Ovary (tissue), 9 donors: ENCODE data around the gene CIB1. TPM values are rescaled to one million over a fixed set of nuclear protein-coding genes. Genes with fewer than 3 reads are reported as not detected.
A peak's percentile ranks its signal among the peaks of the same experiment; 100 is the strongest.
"Not testable (repeated sequence)": the region's sequence is repeated elsewhere in the genome, so short reads cannot be mapped to it uniquely, and the experiment has no call there.

Experiments
- DNase-seq, 5 donors: peaks; one replicate each; pipeline ENCODE4 v3.0.0-alpha.2; 2019 to 2020
- H3K27ac ChIP-seq, 2 donors: fragments of 200-600 bp; one replicate each; pipeline versions ENCODE4 v1.5.1 to v1.8.0; 2019 to 2022
- H3K27me3 ChIP-seq: fragments of 200-600 bp; one replicate; pipeline ENCODE4 v1.8.0; 2022
- H3K36me3 ChIP-seq: fragments of 200-600 bp; sonication (generic); one replicate; pipeline ENCODE4 v1.5.1; 2019
- H3K4me1 ChIP-seq: one replicate; pipeline ENCODE4 v1.8.1; 2013; ENCODE audit warnings: mild to moderate bottlenecking, moderate library complexity; ENCODE audit not compliant: insufficient read depth
- H3K4me3 ChIP-seq: fragments of 200-600 bp; sonication (generic); one replicate; pipeline ENCODE4 v1.5.1; 2017
- H3K9me3 ChIP-seq, 2 donors: fragments of 200-600 bp in 1 of 2; sonication (generic) in 1 of 2; one replicate each; pipeline versions ENCODE4 v1.5.1 to v1.8.1; 2013 to 2019; ENCODE audit warnings: mild to moderate bottlenecking in 1 of 2, moderate library complexity in 1 of 2
- EP300 ChIP-seq: sonication (generic); formaldehyde crosslinking; IDR thresholded peaks from one replicate; pipeline ENCODE4 v1.6.1; 2017; ENCODE audit warnings: antibody characterized with exemption
- POLR2A ChIP-seq: fragments of 450-650 bp; IDR thresholded peaks from one replicate; pipeline ENCODE4 v1.6.1; 2017; ENCODE audit warnings: antibody characterized with exemption, mild to moderate bottlenecking, moderate library complexity
- WGBS, 3 donors: extraction: QIAGEN DNeasy Blood & Tissue Kit in 1 of 3; methylation state at CpG; one replicate each; pipeline versions ENCODE4 v1.1.5 to v1.1.7; 2013 to 2017; 5-methylcytosine and 5-hydroxymethylcytosine counted together
- intact Hi-C, 4 donors: fragments of 100-400 bp; cut with DNase I; formaldehyde crosslinking; loops; one replicate each; pipeline versions ENCODE4 v1.11.0 to v1.15.1; 2022 to 2023
- polyA plus RNA-seq, 2 donors: library from polyadenylated mRNA; stranded (reverse); fragments of 200-250 nt in 1 of 2; fragments of 350-450 nt in 1 of 2; fragmentation: Illumina TruSeq in 1 of 2; extraction: RNeasy Lipid Tissue Mini Kit (QIAGEN cat#74804) in 1 of 2; gene quantifications; one replicate each; pipeline ENCODE4 v1.2.3, GENCODE V29; 2013 to 2014
- total RNA-seq, 7 donors: library from RNA; depleted of rRNA in 2 of 7; stranded (reverse); fragments of >200 nt in 2 of 7; fragmentation: NEBNext Ultra II Directional in 3 of 7; extraction: Animal tissue kit (Norgen Biotek cat#: 25700) in 3 of 7; gene quantifications; one replicate each; pipeline versions ENCODE4 v1.1.0 to v1.2.4, GENCODE V29; 2016 to 2023
- TF ChIP-seq, protein P1 (sequence below), 3 donors: fragments of 450-650 bp in 2 of 3; fragments of 200-600 bp in 1 of 3; IDR thresholded peaks; one replicate each; pipeline versions ENCODE4 v1.5.1 to v1.8.0; 2016 to 2022; ENCODE audit warnings: antibody characterized with exemption in 3 of 3, mild to moderate bottlenecking in 1 of 3
- donor health status: DM: no; HTN: no; CAD: no; lungs with moderate emphysema.
- donor health status: DM: no; HTN: no; CAD: no.
- donor health status: Bipolar disorder and iron deficiency.
- donor health status: DM: yes; HTN: yes; CAD: no.
- donor health status: DM: no; HTN: no; CAD: no.
- donor health status: DM: yes; HTN: yes; CAD: no.

Gene CIB1
- total and polyA plus RNA-seq, 9 donors: 18.5 to 68.8 (median 45.0) TPM

DNA sequence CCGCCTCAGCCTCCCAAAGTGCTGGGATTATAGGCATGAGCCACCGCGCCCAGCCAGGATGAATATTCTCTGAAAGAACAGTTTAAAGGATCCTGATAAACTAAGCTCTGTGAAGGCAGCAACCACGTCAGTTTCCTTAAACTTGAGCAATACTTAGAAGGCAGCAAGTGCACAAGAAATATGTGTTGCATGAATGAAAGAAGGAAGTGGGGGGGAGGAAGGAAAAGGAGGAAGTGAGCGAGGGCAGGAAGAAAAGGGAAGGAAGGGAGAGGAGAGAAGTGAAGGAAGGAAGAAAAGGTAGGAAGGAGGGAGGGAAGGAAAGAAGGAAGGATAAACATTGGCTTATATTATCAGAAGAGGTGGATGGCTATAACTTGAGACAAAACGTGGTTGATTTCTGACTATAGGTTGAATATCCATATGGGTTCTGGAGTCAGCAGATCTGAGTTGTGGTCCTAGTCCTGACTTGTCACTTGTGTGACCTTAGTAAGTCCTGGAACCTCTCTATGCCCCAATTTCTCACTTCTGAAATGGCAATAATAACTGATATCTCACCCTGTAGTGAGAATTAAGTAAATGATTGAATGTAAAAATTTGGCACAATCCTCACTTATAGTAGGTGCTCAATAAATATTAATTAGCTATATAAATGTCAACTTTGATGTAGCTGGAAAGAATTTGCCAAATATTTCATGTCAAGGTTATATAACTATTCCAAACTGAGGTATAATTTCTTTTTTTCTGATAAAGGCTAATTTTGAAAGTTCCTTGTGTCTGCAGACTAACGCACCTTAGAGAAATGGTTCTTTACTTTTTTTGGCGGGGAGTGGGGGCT is 44.6 kb downstream of the CIB1 start:
- no peak overlapping the region for H3K4me3 ChIP-seq
- DNase-seq: no peak
- H3K4me1 ChIP-seq: peaks cover 22% of the 10 kb centered on the region
- H3K9me3 ChIP-seq: no peaks in the 10 kb centered on the region
- intact Hi-C loops: no loop called here
- no peaks in the 10 kb centered on the region for H3K36me3 ChIP-seq
- no peak overlapping the region for H3K27ac ChIP-seq
- H3K27me3 ChIP-seq: no peaks in the 10 kb centered on the region
- no peak for TF ChIP-seq POLR2A
- 88 to 91% (median 89%) methylated on average over 8 of the region's 8 CpGs for WGBS, 3 donors

DNA sequence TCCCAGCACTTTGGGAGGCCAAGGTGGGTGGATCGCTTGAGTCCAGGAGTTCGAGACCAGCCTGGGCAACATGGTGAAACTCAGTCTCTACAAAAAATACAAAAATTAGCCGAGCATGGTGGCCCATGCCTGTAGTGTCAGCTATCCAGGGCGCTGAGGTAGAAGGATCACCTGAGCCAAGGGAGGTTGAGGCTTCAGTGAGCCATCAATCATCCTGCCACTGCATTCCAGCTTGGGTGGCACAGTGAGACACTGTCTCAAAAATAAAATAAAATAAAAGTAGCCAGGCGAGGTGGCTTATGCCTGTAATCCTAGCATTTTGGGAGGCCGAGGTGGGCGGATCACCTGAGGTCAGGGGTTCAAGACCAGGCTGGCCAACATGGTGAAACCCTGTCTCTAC is 45.7 kb downstream of the CIB1 start:
- intact Hi-C loops, H3K36me3 ChIP-seq, H3K4me3 ChIP-seq, H3K9me3 ChIP-seq, DNase-seq, H3K27me3 ChIP-seq: not testable (repeated sequence)
- Histone ChIP-seq H3K27ac (peak overlapping the region in 1 of 2 donors; percentile 68), H3K4me1 (peaks cover 16% of the 10 kb centered on the region)
- WGBS, 3 donors: 95 to 97% (median 97%) methylated on average over 7 of the region's 7 CpGs

DNA sequence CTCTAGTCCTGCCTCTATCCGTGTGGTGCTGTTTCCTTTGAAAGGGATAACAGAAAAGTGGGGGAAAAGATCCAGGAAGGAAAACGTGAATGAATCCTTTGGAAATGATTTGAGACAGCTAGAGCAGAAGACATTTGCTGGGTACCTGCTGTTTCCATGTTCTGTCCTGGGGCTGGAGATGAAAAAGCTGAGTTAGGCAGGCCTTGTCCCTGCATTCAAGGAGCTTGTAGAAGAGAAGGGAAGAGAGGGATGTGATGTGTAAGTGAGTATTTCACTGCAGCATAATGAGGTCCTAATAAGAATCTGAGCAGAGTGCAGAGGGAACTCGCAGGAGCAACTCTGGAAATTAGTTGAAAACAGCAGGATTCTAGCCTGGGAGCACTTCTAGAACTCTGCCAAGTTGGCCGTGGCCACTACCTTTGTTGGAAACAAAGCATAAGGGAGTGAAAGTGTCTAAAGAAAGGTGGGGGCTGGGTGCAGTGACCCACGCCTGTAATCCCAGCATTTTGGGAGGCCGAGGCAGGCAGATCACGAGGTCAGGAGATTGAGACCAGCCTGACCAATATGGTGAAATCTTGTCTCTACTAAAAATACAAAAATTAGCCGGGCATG is 46.4 kb downstream of the CIB1 start:
- H3K27ac ChIP-seq: peak overlapping the region; percentile 62 to 68
- 20 to 32% (median 21%) methylated on average over 8 of the region's 8 CpGs for WGBS, 3 donors
- H3K36me3 ChIP-seq: no peaks in the 10 kb centered on the region
- intact Hi-C loops: no loop called here
- H3K27me3 ChIP-seq: no peaks in the 10 kb centered on the region
- peak in 3 of 5 donors; percentile 26 to 52 (median 49) for DNase-seq
- no peaks in the 10 kb centered on the region for H3K9me3 ChIP-seq
- H3K4me3 ChIP-seq: no peak overlapping the region
- TF ChIP-seq, protein P1, sequence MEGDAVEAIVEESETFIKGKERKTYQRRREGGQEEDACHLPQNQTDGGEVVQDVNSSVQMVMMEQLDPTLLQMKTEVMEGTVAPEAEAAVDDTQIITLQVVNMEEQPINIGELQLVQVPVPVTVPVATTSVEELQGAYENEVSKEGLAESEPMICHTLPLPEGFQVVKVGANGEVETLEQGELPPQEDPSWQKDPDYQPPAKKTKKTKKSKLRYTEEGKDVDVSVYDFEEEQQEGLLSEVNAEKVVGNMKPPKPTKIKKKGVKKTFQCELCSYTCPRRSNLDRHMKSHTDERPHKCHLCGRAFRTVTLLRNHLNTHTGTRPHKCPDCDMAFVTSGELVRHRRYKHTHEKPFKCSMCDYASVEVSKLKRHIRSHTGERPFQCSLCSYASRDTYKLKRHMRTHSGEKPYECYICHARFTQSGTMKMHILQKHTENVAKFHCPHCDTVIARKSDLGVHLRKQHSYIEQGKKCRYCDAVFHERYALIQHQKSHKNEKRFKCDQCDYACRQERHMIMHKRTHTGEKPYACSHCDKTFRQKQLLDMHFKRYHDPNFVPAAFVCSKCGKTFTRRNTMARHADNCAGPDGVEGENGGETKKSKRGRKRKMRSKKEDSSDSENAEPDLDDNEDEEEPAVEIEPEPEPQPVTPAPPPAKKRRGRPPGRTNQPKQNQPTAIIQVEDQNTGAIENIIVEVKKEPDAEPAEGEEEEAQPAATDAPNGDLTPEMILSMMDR (IDR thresholded peaks at IDR 0.05): no peak
- TF ChIP-seq EP300 (no peak), POLR2A (no peak)
- peaks cover 14% of the 10 kb centered on the region for H3K4me1 ChIP-seq

DNA sequence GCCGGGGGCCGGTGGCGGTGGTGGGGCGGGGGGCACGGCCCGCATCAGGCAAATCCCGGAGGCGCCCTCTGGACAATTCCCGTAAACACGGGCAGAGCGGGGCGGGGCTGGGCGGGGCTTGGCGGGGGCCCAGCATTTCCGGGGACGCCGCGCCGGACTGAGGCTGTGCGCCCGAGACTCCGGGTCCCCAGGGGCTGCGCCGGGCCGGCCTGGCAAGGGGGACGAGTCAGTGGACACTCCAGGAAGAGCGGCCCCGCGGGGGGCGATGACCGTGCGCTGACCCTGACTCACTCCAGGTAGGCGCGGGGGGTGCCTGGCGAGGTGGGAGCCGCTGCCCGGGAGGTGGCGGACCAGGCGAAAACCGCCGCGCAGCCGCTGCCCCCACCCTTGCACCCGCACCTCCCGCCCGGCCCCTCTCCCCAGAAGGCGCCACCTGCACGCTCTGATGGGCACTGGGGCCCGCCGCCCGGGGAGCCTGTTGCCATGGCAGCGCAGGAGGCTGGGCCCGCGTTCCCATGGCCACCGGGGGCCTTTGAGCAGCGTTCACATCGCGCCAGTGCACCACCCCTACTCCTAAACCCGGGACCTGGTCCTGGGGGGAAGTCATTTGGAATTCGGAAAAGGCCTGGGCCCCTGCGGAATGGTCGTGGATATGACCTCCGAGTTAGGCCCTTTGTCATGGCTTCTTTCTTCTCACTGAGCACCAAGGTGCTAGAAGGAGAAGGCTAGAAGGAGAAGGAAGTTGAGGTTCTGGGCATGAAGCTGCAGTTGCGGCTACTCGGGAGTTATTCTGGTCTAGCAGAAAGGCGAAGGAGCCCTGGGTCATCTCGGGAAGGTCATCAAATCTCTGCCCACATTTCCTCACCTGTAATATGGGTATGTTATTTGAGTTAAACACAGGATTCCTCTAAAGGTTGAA is 48.7 kb downstream of the CIB1 start:
- Histone ChIP-seq H3K9me3 (no peaks in the 10 kb centered on the region), H3K36me3 (no peaks in the 10 kb centered on the region), H3K4me3 (peak overlapping the region; percentile 67), H3K27me3 (no peaks in the 10 kb centered on the region), H3K27ac (peak overlapping the region; percentile 97 to 98), H3K4me1 (peaks cover 4% of the 10 kb centered on the region)
- DNase-seq: peak; percentile 80 to 89 (median 83)
- intact Hi-C loops: no loop called here
- 7 to 13% (median 9%) methylated on average over 22 to 67 of the region's 67 CpGs for WGBS, 3 donors
- TF ChIP-seq, protein P1 (IDR thresholded peaks at IDR 0.05): no peak
- TF ChIP-seq POLR2A (peak; percentile 38), EP300 (peak; percentile 17)

DNA sequence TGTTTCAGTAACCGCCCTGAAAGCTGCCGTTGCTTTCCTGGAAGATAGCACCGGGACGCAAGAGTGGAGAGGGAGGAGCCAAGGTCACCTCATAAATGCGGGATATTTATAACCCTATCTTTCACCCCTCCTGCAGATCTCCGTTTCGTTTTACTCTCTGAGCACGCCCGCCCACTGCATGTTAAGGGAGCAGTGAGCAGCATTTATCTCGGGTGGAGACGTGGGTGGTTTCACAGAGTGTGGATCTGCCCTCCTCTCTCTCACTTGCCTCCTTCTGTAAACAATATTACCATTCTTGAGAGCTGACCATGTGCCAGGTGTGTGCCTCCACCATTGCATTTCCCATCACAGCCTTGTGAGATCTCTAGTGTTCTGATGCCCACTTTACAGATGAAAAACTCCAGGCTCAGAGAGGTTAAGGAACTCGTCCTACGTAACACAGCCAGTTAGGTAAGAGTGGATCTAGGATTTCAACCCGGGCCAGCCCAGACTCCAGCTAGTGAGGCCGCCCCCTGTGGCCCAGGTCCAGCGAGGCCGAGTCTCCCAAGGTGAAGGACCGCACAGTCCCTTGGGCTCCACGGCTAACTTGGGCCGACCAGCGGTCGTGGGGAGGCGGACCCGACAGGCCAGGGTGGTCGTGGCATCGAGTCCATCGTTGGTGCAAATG is 49.5 kb downstream of the CIB1 start:
- DNase-seq: peak; percentile 77 to 90 (median 86)
- Histone ChIP-seq H3K27me3 (no peaks in the 10 kb centered on the region), H3K36me3 (no peaks in the 10 kb centered on the region), H3K4me3 (peak overlapping the region; percentile 67), H3K27ac (peak overlapping the region; percentile 97 to 98), H3K4me1 (peaks cover 4% of the 10 kb centered on the region), H3K9me3 (no peaks in the 10 kb centered on the region)
- WGBS, 3 donors: 3 to 8% (median 3%) methylated on average over 26 to 27 of the region's 27 CpGs
- intact Hi-C loops: no loop called here
- TF ChIP-seq, protein P1 (IDR thresholded peaks at IDR 0.05): no peak
- peak; percentile 91 for TF ChIP-seq EP300
